Activated CD4-positive, alpha-beta T cell treated with anti-CD3 and anti-CD28 coated beads, Interleukin-2, Interleukin-6, amounts not matched to agents 100 ng/mL and 50 ng/mL, durations not matched to agents 16 hours and 8 hours (primary cell): ENCODE results near the gene PTPRA.
"Not testable (repeated sequence)": the region's sequence is repeated elsewhere in the genome, so short reads cannot be mapped to it uniquely, and the experiment has no call there.

ENCODE experiments used
- DNase-seq: peaks from one replicate; pipeline ENCODE4 v3.0.0-alpha.2; 2020

Gene PTPRA

DNA sequence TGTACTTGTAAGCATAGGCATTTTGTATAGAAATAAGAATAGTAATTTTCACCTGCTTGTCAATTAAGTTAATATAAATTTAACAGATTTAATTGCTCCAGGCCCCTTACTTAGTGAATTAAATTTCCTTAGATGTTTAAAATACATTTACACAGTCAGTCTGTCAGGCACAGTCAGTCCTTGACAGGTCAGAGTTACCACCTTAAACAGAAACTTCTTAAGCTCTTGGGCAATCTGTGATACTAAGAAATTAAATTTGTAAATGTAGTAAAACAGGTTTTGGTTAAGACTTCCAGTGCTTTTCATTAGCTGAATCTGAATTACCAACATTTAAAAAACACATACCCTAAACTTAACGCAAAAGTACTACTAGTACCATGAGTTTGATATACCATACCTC, 15.9 kb downstream of the PTPRA start:
- no peak for DNase-seq

DNA sequence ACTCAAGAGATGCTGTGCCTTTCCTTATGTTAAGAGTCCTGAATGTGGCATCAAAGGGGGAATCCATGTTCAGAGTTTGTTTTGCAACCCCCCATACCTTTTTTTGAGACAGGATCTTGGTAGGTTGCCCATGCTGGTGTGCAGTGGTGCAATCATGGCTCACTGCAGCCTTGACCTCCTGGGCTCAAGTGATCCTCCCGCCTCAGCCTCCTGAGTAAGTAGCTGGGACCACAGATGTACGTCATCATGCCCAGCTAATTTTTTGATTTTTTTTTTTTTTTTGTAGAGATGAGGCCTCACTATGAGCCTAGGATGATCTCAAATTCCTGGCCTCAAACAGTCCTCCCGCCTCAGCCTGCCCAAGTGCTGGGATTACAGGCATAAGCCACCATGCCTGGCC, 16.5 kb downstream of the PTPRA start:
- no peak for DNase-seq

DNA sequence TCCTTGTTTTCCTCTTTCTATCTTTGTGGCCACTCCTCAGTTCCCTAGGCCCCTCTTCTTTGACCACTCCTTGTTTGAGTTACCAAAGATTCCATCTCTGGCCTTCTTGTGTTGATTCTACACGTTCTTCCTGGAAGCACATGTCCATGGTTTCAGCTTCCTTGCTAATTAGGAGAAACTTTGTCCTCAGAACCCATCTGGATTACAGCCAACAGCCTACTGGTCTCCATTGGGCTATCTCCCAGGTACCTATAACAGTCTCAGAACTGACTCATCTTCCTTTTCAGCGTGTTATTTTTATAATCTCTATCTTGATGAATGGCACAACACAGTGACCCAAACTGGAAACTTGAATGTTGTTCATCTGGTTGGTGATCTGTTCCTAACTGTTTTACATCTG, 17.5 kb downstream of the PTPRA start:
- DNase-seq, result no peak

DNA sequence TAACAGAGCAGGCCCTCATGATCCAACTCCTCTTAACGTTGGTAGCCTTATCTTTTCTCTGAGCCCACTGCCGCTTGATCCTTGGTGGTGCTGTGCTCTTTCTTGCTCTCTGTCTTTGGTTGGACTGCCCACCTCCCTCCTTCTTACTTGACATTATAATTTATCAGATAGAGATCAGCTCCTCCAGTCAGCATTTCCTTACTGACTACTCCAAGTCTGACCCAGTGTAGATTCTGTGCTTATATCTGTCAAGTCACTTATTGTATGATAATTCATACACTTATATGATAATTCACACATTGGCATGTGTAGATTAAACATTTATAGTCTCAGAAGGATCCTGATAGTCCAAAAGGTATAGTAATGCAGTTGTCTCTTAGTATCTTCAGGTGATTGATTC, 18.1 kb downstream of the PTPRA start:
- no peak for DNase-seq

DNA sequence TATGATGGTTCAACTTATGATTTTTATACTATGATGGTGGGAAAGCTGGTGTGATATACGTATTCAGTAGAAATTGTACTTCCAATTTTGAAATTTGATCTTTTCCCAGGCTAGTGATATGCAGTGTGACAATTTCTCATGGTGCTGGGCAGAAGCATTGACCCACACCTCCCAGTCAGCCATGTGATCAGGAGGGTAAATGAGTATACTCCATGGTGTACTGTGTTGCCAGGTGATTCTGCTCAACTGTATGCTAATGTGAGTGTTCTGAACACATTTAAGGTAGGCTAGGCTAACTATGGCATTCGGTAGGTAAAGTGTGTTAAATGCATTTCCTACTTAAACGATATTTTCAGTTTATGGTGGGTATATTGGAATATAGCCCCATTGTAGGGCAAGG, 19.1 kb downstream of the PTPRA start:
- no peak for DNase-seq

DNA sequence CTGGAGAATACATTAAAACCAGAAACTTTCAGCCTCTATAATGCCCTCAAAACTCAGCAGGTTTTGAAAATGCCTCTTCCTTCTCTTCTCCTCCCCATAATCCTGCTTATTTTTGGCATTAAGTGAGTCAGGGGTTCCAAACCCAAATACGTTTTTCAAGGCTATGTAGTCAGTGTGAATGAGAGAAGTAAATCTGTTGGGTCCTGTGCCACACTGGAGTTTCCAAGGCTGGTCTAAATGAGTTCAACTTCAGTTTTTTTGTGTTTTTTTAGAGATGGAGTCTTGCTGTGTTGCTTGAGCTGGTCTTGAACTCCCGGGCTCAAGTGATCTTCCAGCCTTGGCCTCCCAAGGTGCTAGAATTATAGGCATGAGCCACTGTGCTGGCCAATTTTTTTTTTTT, 20.9 kb downstream of the PTPRA start:
- DNase-seq, result no peak

DNA sequence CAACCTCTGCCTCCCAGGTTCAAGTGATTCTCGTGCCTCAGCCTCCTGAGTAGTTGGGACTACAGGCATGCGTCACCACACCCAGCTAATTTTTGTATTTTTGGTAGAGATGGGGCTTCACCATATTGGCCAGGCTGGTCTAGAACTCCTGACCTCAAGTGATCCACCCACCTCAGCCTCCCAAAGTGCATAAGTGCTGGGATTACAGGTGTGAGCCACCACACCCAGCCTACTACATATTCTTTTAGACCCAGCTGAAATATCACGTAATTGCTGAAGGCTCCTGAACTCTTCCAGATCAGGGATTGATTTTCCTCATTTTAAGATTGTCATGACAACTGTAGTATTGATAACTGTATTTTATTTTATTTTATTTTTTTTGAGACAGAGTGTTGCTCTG, 21.9 kb downstream of the PTPRA start:
- DNase-seq, result not testable (repeated sequence)

DNA sequence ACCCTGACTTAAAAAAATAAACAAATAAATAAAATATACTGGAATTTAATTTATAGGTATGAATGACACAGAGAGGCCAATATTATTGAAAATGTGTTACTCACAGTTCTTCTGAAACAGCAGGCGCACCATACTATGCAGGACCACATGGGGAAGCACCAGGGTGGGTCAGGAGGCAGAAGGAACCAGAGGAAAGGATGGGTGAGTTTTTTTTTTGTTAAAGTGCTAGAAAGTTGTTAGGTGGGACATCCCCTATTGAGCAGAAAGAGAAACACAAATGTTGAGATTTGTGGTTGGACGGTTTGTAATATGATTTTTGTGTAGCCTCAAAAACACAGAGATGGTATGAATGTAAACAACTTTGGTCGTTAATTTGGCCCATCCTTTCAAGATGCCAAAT, 26.0 kb downstream of the PTPRA start:
- DNase-seq, result peak; percentile 6

DNA sequence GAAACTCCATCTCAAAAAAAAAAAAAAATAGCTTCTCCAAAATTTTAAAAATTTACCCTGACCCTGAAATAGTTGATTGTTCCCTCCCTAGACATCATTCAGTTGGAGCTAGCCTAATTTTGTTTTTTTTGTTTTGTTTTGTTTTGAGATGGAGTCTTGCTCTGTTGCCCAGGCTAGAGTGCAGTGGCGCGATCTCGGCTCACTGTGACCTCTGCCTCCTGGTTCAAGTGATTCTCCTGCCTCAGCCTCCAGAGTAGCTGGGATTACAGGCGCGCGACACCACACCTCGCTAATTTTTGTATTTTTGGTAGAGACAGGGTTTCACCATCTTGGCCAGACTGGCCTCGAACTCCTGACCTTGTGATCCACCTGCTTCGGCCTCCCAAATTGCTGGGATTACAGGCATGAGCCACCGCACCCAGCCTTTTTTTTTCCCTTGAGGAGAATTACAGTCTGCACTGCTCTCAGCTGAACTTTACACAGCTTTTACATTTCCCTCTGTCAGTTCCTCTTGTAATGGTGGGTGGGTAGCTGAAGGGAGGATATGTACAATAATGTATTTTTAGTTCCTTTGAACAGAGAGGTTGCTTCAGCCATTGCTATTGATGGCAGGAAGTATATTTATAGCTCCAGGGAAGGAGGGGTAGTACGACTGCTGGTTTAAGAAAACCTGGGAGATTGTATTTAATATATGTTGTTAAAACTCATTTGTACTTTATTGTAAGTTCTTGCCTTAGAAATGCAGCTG, 27.7 kb downstream of the PTPRA start:
- no peak for DNase-seq

DNA sequence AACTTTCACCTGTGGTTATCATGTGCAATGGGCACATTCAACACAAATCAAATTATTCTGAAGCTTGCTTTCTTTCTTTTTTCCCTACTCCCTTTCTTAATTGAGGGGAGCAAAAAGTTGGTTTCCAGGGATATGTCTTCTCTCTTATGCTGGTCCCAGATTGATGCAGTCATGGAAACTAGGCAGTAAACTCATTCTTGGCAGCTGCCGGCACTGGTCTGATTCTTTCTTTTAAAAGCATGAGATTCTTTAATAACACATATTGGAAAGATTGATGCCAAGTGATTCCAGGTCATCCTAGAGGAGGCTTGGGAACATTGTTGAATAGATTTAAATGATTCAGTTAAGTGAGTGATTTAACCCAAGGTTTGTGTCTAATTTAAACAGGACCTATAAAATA, 29.0 kb downstream of the PTPRA start:
- no peak for DNase-seq

DNA sequence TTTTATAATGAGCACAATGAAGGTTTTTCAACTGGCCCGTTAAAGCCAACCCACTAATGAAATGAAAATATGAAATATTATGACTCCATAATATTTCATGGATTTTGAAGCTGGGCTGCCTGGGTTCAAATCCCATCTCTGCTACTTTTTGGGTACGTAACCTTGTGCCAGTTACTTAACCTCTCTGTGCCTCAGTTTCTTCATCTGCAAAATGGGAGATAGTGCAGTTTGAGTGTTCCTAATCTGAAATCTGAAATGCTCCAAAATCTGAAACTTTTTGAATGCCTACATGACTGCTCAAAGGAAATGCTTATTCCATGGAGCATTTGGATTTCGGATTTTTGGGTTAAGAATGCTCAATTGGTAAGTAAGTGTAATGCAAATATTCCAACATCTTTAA, 29.5 kb downstream of the PTPRA start:
- DNase-seq, result no peak

DNA sequence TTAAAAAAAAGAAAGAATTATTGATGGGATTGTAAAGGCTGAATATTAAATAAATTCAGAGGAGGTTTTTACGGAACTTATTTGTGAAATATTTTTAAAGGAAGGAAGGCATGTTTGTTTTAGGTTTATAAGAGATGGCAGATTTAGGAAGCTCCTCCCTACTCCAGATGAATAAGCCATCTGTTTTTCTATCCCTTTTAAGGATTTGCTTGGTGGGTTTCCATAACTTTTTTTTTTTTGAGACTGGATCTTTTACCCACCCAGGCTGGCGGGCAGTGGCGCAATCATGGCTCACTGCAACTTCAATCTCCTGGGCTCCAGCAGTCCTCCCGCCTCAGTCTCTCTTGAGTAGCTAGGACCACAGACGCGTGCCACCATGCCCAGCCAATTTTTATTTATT, 30.4 kb downstream of the PTPRA start:
- DNase-seq, result no peak

DNA sequence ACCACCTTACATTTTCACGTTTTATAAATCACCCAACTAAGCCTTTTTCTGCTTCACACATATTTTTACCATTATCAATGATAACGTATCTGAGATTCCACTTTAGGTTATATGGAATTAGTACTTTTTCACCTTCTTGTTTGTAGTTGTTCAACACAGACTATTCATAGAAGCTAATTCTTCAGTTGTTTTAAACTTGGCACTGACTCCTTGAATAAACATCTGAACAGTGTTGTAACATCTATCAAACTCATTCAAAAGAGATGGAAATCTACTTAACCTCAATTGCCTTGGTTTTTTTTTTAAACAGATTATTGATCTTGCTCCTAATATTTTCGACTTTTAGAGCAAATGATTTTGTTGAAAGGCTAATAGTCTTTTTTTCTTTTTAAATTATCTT, 34.2 kb downstream of the PTPRA start:
- no peak for DNase-seq

DNA sequence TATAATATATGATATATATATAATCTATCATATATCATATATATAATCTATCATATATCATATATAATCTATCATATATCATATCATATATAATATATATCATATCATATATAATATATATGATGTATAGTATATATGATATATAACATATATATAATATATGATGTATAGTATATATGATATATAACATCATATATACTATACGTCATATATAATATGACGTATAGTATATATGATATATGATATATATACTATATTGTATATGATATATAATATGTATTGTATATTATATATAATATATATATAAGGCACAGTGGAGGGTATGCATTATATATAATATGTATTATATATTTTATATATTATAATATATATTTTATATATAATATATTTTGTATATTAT, 36.7 kb downstream of the PTPRA start:
- no peak for DNase-seq

DNA sequence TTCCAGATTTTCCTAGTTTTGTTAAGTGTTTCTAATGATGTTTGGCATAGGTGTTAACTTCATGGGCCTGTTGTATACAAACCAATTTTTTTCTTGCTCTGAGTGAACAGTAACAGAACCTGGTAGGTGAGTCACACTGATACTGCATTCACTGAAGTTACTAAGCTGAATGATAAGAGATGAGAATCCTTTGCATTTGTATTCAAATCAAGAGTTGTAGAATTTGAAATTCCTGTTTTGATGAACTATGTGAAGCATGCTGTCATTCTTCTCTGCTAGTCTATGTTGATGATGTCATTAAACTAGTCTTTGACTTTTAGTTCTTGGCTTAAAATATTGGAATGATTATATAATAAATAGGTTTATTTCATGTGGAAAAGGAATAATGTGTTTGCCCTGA, 37.9 kb downstream of the PTPRA start:
- DNase-seq, result peak; percentile 68

DNA sequence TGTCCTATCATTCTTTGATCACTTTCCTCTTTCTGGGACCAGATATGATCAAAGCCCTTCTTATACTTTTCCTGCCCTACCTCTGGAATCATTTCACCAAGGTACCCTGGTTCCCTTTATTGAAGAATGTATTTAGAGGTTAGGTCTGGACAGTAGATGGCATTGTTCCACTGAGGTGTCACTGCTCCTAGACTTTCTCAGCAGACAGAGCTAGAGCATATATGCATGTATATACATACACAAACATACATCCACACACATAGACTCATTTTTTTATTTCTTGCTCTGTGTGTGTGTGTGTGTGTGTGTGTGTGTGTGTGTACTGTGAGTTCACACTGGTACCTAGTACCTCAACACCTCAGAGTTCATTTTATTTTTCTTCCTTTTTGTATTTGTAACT, 40.9 kb downstream of the PTPRA start:
- peak; percentile 6 for DNase-seq

DNA sequence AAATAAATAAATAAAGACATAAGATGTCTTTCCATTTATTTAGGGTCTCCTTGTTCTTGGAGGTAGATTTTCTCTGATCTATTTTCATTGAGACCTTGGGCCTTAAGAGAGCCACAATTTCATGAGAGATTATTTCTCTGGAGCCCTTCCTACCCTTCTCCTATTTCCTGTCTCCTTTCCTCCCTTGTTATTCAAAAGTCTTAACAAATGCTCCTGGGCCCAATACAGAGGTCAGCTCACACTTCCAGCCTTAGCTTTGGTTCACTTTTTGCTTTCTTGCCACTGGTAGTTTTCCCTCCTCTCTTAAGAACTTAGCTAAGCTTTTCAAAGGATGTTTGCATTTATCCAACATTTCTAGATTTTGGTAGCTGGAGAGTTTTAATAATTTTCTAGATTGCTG, 44.0 kb downstream of the PTPRA start:
- DNase-seq, result no peak

DNA sequence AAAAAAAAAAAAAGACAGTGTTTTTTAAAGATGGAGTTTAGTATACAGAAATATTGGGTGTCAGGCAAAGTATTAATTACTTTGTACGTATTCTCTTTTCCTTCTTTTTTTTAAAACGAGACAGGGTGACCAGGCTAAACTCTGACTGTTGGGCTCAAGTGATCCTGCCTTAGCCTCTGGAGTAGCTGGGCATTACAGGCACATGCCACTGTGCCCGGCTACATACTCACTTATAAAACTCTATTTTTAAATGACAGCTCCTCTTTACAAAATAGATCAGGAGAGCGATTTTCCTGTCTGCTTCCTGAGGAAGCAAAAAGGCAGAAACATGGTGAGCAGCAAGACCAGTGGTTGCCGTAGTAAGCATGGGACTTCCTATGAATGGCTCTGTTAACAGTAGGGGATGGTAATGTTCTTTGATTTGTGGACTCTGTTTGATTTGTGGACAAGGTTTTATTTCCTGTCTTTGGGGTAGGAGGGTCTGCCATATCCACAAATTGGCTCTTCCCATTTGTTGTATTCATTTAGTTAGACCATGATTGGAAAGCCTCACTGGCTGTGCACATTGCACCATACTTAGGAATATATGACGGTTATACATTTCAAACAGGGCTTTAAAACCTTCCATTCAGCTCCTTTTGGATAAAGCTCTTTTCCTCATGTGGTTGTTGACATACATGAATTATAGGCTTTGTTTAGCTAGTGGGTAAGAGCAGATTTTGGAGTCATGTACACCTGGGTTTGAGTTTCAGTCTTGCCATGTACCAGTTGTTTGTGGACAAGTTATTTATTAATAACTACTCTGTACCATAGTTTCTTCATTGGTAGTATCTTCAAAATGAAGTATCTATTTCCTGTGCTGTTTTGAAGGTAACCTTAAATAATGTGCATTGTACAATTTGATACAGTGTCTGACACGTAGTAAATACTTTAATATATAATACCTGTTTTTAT, 45.1 kb downstream of the PTPRA start:
- no peak for DNase-seq

DNA sequence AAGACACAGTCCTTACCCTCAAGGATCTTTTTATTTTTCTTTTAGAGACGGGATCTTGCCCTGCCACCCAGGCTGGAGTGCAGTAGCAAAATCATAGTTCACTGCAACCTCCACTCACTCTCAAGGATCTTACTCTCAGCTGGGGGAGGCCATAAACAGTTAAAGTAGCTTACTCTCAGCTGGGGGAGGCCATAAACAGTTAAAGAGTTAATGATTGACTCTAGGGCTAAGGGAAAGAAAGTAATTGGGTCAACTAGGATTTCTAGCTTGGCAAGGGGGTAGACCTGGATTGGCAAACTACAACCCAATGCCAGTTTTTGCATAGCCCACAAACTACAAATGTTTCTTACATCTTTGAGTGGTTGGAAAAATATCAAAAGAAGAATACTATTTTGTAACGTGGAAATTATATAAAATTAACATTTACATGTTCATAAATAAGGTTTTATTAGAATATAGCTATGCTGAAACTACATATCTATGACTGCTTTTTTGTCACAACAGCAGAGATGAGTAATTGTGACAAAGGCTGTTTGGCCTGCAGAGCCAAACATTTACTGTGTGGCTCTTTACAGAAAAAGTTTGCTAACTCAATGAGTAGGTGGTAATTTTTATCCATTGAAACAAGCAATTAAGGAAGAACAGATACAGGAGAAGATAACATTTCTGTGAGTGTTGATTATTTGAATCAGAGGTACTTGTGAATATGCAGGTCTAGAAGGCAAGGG, 46.4 kb downstream of the PTPRA start:
- DNase-seq, result no peak

DNA sequence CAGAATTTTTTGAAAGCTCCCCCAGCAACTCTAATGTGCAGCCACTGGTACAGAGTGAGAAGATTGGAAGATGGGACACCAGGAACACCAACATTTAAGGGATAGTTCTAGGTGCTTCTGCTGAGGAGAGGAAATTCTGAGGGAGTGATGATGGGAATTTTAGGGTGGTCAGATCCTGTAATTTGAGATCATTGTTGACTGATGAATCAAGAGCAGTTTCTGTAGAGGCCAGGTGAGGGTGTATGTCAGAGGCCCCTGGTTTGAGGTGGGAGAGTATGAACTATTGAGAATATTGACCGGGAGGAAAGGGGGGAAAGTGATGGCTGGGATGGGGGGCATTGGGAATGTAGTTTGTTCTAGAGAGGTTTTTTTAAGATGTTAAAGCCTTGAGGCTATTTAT, 47.2 kb downstream of the PTPRA start:
- no peak for DNase-seq

DNA sequence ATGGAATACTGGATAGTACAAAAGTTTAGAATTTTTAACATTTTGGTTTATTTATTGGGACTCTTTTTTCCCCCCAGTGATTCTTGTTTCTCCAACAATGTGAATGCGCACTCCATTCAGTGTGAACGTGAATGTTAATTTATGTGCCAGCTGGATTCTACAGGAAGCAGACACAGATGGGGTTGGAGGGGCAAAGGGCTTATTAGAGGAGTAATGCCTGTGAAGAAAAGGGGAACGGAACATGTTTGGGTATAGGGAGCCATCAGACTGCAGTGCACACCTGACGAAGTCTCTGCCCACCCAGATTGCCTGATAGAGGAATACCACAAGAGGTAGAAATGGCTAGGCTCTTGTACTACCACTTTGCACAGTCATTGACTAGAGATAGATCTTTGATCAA, 48.2 kb downstream of the PTPRA start:
- no peak for DNase-seq

DNA sequence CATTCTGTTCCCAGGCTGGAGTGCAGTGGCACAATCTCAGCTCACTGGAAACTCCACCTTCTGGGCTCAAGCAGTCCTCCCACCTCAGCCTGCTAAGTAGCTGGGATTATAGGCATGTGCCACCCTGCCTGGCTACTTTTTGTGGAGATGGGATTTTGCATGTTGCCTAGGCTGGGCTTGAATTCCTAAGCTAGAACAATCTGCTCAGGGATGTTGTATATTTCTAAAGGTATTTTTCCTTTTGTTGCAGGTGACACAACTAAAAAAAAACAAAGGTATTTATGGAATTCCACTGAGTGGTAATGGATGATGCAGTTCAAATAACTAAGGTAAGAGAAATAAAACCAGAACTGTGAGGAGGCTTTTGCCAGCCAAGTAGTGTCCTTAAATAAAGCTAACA, 49.7 kb downstream of the PTPRA start:
- DNase-seq, result no peak

DNA sequence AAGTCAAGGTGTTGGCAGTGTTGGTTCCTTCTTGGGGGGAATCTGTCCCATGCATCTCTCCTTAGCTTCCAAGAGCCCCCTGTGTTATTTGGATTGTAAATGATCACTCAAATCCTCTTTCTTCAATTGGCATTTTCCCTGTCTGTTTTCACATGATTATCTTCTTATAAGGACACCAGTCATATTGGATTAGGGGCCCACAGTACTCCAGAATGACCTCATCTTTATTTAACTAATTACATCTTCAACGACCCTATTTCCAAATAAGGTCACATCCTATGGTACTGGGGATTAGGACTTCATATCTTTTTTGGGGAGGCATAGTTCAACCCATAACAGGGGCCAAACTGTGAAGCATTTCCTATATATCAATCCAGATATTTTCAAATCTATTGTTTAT, 57.3 kb downstream of the PTPRA start:
- DNase-seq, result no peak

DNA sequence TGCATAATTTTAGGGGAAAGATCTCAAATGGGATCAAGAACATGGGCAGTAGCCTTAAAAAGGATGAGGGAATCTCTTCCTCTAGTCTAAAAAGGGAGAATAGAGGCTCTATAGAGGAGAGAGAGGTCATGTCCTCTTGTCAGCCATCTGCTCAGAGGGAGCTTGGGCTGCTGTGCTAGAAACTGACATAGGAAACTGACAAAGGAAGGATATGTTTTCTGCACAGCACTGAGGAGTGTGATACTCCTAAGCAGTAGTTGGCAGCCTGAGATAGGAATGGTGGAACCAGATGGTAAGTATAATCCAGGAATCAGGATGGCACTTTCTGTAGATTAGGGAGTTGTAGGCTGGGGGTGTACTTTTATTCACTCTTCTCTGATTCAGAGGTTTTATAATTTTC, 59.2 kb downstream of the PTPRA start:
- DNase-seq, result no peak
